Measurements from ENCODE around the gene COQ10B. TPM values are rescaled to one million over a fixed set of nuclear protein-coding genes. Genes with fewer than 3 reads are reported as not detected.
"Not testable (repeated sequence)": the region's sequence is repeated elsewhere in the genome, so short reads cannot be mapped to it uniquely, and the experiment has no call there.

The COQ10B gene
- total RNA-seq (2014; rRNA removed; shearing (Covaris generic)), result 42.9 and 60.9 TPM in 2 replicates

GRCh38 chr2:197453123-197453913 is at the start of gene COQ10B:
TSS of gene COQ10B (plus strand) at chr2:197453552. CDS start at chr2:197453561, 9 bp downstream.
- peak; percentile 99 for DNase-seq (ENCODE audit: low read depth in 1 of 2, low spot score in 2 of 2)
- peak within 1 kb of the TSS; percentile 98 for H3K27ac ChIP-seq
- H3K4me1 ChIP-seq (replicated peaks), result peaks cover 11% of the 10 kb centered on the region
- peaks cover 10% of the 10 kb centered on the region for H3K36me3 ChIP-seq
- no peaks in the 10 kb centered on the region for H3K27me3 ChIP-seq (replicated peaks)
- no peaks in the 10 kb centered on the region for H3K9me3 ChIP-seq (replicated peaks)
- peak within 1 kb of the TSS; percentile 81 for H3K4me3 ChIP-seq

GRCh38 chr2:197405582-197405981 is 47.8 kb upstream of the COQ10B start:
- no peaks in the 10 kb centered on the region for H3K9me3 ChIP-seq (replicated peaks)
- no peaks in the 10 kb centered on the region for H3K4me1 ChIP-seq (replicated peaks)
- DNase-seq (ENCODE audit: low read depth in 1 of 2, low spot score in 2 of 2), result no peak
- H3K27me3 ChIP-seq (replicated peaks), result no peaks in the 10 kb centered on the region
- H3K27ac ChIP-seq, result no peak overlapping the region
- H3K36me3 ChIP-seq, result peaks cover 94% of the 10 kb centered on the region
- H3K4me3 ChIP-seq, result no peak overlapping the region

GRCh38 chr2:197414039-197414438 is 39.3 kb upstream of the COQ10B start:
- H3K36me3 ChIP-seq, result peaks cover 93% of the 10 kb centered on the region
- H3K9me3 ChIP-seq (replicated peaks), result no peaks in the 10 kb centered on the region
- no peaks in the 10 kb centered on the region for H3K4me1 ChIP-seq (replicated peaks)
- H3K27me3 ChIP-seq (replicated peaks), result no peaks in the 10 kb centered on the region
- DNase-seq (ENCODE audit: low read depth in 1 of 2, low spot score in 2 of 2), result no peak
- no peak overlapping the region for H3K4me3 ChIP-seq
- no peak overlapping the region for H3K27ac ChIP-seq

GRCh38 chr2:197414515-197414914 is 38.8 kb upstream of the COQ10B start:
- Histone ChIP-seq H3K36me3 (peaks cover 93% of the 10 kb centered on the region), H3K4me1 (replicated peaks) (no peaks in the 10 kb centered on the region), H3K4me3 (no peak overlapping the region), H3K9me3 (replicated peaks) (no peaks in the 10 kb centered on the region), H3K27ac (no peak overlapping the region), H3K27me3 (replicated peaks) (no peaks in the 10 kb centered on the region)
- DNase-seq (ENCODE audit: low read depth in 1 of 2, low spot score in 2 of 2), result no peak

GRCh38 chr2:197416268-197416667 is 37.1 kb upstream of the COQ10B start:
- H3K4me3 ChIP-seq, result no peak overlapping the region
- no peak overlapping the region for H3K27ac ChIP-seq
- H3K27me3 ChIP-seq (replicated peaks), result no peaks in the 10 kb centered on the region
- DNase-seq (ENCODE audit: low read depth in 1 of 2, low spot score in 2 of 2), result no peak
- H3K4me1 ChIP-seq (replicated peaks), result no peaks in the 10 kb centered on the region
- peaks cover 93% of the 10 kb centered on the region for H3K36me3 ChIP-seq
- no peaks in the 10 kb centered on the region for H3K9me3 ChIP-seq (replicated peaks)

- H3K27ac ChIP-seq, result no peak overlapping the region
- H3K9me3 ChIP-seq (replicated peaks), result no peaks in the 10 kb centered on the region
- H3K4me1 ChIP-seq (replicated peaks), result no peaks in the 10 kb centered on the region
- peaks cover 94% of the 10 kb centered on the region for H3K36me3 ChIP-seq
- H3K27me3 ChIP-seq (replicated peaks), result no peaks in the 10 kb centered on the region
- DNase-seq (ENCODE audit: low read depth in 1 of 2, low spot score in 2 of 2), result no peak
- no peak overlapping the region for H3K4me3 ChIP-seq
These were observed 33.9 kb upstream of the COQ10B start for GRCh38 chr2:197419438-197419837.

GRCh38 chr2:197423307-197423706 is 30.0 kb upstream of the COQ10B start:
- no peak for DNase-seq (ENCODE audit: low read depth in 1 of 2, low spot score in 2 of 2)
- Histone ChIP-seq H3K27me3 (replicated peaks) (no peaks in the 10 kb centered on the region), H3K36me3 (peaks cover 59% of the 10 kb centered on the region), H3K9me3 (replicated peaks) (no peaks in the 10 kb centered on the region), H3K4me1 (replicated peaks) (no peaks in the 10 kb centered on the region), H3K4me3 (no peak overlapping the region), H3K27ac (no peak overlapping the region)

GRCh38 chr2:197425550-197425949 is 27.8 kb upstream of the COQ10B start:
- no peaks in the 10 kb centered on the region for H3K9me3 ChIP-seq (replicated peaks)
- no peaks in the 10 kb centered on the region for H3K27me3 ChIP-seq (replicated peaks)
- H3K27ac ChIP-seq, result no peak overlapping the region
- H3K4me1 ChIP-seq (replicated peaks), result no peaks in the 10 kb centered on the region
- no peak overlapping the region for H3K4me3 ChIP-seq
- no peak for DNase-seq (ENCODE audit: low read depth in 1 of 2, low spot score in 2 of 2)
- peaks cover 51% of the 10 kb centered on the region for H3K36me3 ChIP-seq

GRCh38 chr2:197426723-197427603 is 26.4 kb upstream of the COQ10B start:
- no peaks in the 10 kb centered on the region for H3K9me3 ChIP-seq (replicated peaks)
- no peak overlapping the region for H3K27ac ChIP-seq
- no peak overlapping the region for H3K4me3 ChIP-seq
- H3K36me3 ChIP-seq, result peaks cover 37% of the 10 kb centered on the region
- no peaks in the 10 kb centered on the region for H3K4me1 ChIP-seq (replicated peaks)
- H3K27me3 ChIP-seq (replicated peaks), result no peaks in the 10 kb centered on the region
- no peak for DNase-seq (ENCODE audit: low read depth in 1 of 2, low spot score in 2 of 2)

GRCh38 chr2:197427986-197428385 is 25.4 kb upstream of the COQ10B start:
- Histone ChIP-seq H3K36me3 (peaks cover 35% of the 10 kb centered on the region), H3K27ac (no peak overlapping the region), H3K4me3 (no peak overlapping the region), H3K9me3 (replicated peaks) (no peaks in the 10 kb centered on the region), H3K27me3 (replicated peaks) (no peaks in the 10 kb centered on the region), H3K4me1 (replicated peaks) (peaks cover 2% of the 10 kb centered on the region)
- DNase-seq (ENCODE audit: low read depth in 1 of 2, low spot score in 2 of 2), result no peak

GRCh38 chr2:197431858-197432257 is 21.5 kb upstream of the COQ10B start:
- Histone ChIP-seq H3K27ac (no peak overlapping the region), H3K4me1 (replicated peaks) (peaks cover 21% of the 10 kb centered on the region), H3K9me3 (replicated peaks) (no peaks in the 10 kb centered on the region), H3K36me3 (peaks cover 41% of the 10 kb centered on the region), H3K27me3 (replicated peaks) (no peaks in the 10 kb centered on the region), H3K4me3 (no peak overlapping the region)
- DNase-seq (ENCODE audit: low read depth in 1 of 2, low spot score in 2 of 2), result no peak

GRCh38 chr2:197432527-197432926 is 20.8 kb upstream of the COQ10B start:
- H3K27me3 ChIP-seq (replicated peaks); H3K27ac ChIP-seq; DNase-seq (ENCODE audit: low read depth in 1 of 2, low spot score in 2 of 2); H3K4me3 ChIP-seq; H3K9me3 ChIP-seq (replicated peaks): not testable (repeated sequence)
- Histone ChIP-seq H3K4me1 (replicated peaks) (peaks cover 21% of the 10 kb centered on the region), H3K36me3 (peaks cover 41% of the 10 kb centered on the region)

- H3K36me3 ChIP-seq, result peaks cover 34% of the 10 kb centered on the region
- DNase-seq (ENCODE audit: low read depth in 1 of 2, low spot score in 2 of 2), result peak in 1 of 2 experiments; percentile 29
- peak overlapping the region; percentile 89 for H3K27ac ChIP-seq
- peak overlapping the region; percentile 70 for H3K4me3 ChIP-seq
- no peaks in the 10 kb centered on the region for H3K27me3 ChIP-seq (replicated peaks)
- peaks cover 21% of the 10 kb centered on the region for H3K4me1 ChIP-seq (replicated peaks)
- no peaks in the 10 kb centered on the region for H3K9me3 ChIP-seq (replicated peaks)
These were observed 19.4 kb upstream of the COQ10B start for GRCh38 chr2:197433780-197434438.

Data from SJSA1 (cell line).